ENCODE results near the gene ILK. TPM values are rescaled to one million over a fixed set of nuclear protein-coding genes. Genes with fewer than 3 reads are reported as not detected.

Gene ILK
- total RNA-seq, 2 donors from 2014 or later = 338 to 588 TPM

GRCh38 chr11:6646918-6647679 is 43.5 kb downstream of the ILK start:
- Histone ChIP-seq H3K4me1 (ENCODE audit: control insufficient read depth in 1 of 2, low read depth in 2 of 2) (peaks cover 29 to 42% of the 10 kb centered on the region in 2 donors), H3K27me3 (replicated peaks; ENCODE audit: insufficient read depth) (no peaks in the 10 kb centered on the region), H3K36me3 (no peaks in the 10 kb centered on the region), H3K9me3 (no peaks in the 10 kb centered on the region), H3K4me3 (peak overlapping the region; percentile 35), H3K27ac (peak overlapping the region; percentile 76 to 83)
- no peak for TF ChIP-seq CTCF (IDR thresholded peaks at IDR 0.05)
- ATAC-seq (ENCODE audit: insufficient number of reproducible peaks, low FRiP score, low read depth) (no peak), DNase-seq (ENCODE audit: low spot score) (no peak)

GRCh38 chr11:6647836-6648235 is 44.3 kb downstream of the ILK start:
- no peak for TF ChIP-seq CTCF (IDR thresholded peaks at IDR 0.05)
- ATAC-seq (ENCODE audit: insufficient number of reproducible peaks, low FRiP score, low read depth) = no peak
- Histone ChIP-seq H3K36me3 (no peaks in the 10 kb centered on the region), H3K27ac (peak overlapping the region; percentile 76 to 83), H3K4me1 (ENCODE audit: control insufficient read depth in 1 of 2, low read depth in 2 of 2) (peaks cover 29 to 42% of the 10 kb centered on the region in 2 donors), H3K27me3 (replicated peaks; ENCODE audit: insufficient read depth) (no peaks in the 10 kb centered on the region), H3K4me3 (peak overlapping the region; percentile 35), H3K9me3 (no peaks in the 10 kb centered on the region)
- no peak for DNase-seq (ENCODE audit: low spot score)

GRCh38 chr11:6648501-6648900 is 44.9 kb downstream of the ILK start:
- DNase-seq (ENCODE audit: low spot score) = no peak
- Histone ChIP-seq H3K27ac (peak overlapping the region; percentile 76 to 83), H3K4me1 (ENCODE audit: control insufficient read depth in 1 of 2, low read depth in 2 of 2) (peaks cover 29 to 46% of the 10 kb centered on the region in 2 donors)

GRCh38 chr11:6650104-6650503 is 46.5 kb downstream of the ILK start:
- H3K4me1 ChIP-seq (ENCODE audit: control insufficient read depth in 1 of 2, low read depth in 2 of 2) = peaks cover 33 to 62% of the 10 kb centered on the region in 2 donors
- no peak for TF ChIP-seq CTCF (IDR thresholded peaks at IDR 0.05)
- H3K27me3 ChIP-seq (replicated peaks; ENCODE audit: insufficient read depth) = no peaks in the 10 kb centered on the region
- DNase-seq (ENCODE audit: low spot score) = no peak
- H3K36me3 ChIP-seq = no peaks in the 10 kb centered on the region
- no peak for ATAC-seq (ENCODE audit: insufficient number of reproducible peaks, low FRiP score, low read depth)
- no peak overlapping the region for H3K4me3 ChIP-seq
- H3K27ac ChIP-seq = no peak overlapping the region
- H3K9me3 ChIP-seq = no peaks in the 10 kb centered on the region

More at GRCh38 chr11:6648501-6648900, 44.9 kb downstream of the ILK start:
- no peaks in the 10 kb centered on the region for H3K36me3 ChIP-seq
- H3K9me3 ChIP-seq = no peaks in the 10 kb centered on the region
- no peaks in the 10 kb centered on the region for H3K27me3 ChIP-seq (replicated peaks; ENCODE audit: insufficient read depth)
- no peak overlapping the region for H3K4me3 ChIP-seq
- TF ChIP-seq CTCF (IDR thresholded peaks at IDR 0.05) = no peak
- ATAC-seq (ENCODE audit: insufficient number of reproducible peaks, low FRiP score, low read depth) = no peak

GRCh38 chr11:6650980-6651379 is 47.4 kb downstream of the ILK start:
- ATAC-seq (ENCODE audit: insufficient number of reproducible peaks, low FRiP score, low read depth) (no peak), DNase-seq (ENCODE audit: low spot score) (no peak)
- H3K27ac ChIP-seq = no peak overlapping the region
- no peaks in the 10 kb centered on the region for H3K36me3 ChIP-seq
- peaks cover 29 to 56% of the 10 kb centered on the region in 2 donors for H3K4me1 ChIP-seq (ENCODE audit: control insufficient read depth in 1 of 2, low read depth in 2 of 2)
- TF ChIP-seq CTCF (IDR thresholded peaks at IDR 0.05) = no peak
- no peak overlapping the region for H3K4me3 ChIP-seq
- H3K27me3 ChIP-seq (replicated peaks; ENCODE audit: insufficient read depth) = no peaks in the 10 kb centered on the region
- no peaks in the 10 kb centered on the region for H3K9me3 ChIP-seq

Measured in thoracic aorta (tissue), 2 donors.